ENCODE measurements around the gene EPB41L2.

DNA sequence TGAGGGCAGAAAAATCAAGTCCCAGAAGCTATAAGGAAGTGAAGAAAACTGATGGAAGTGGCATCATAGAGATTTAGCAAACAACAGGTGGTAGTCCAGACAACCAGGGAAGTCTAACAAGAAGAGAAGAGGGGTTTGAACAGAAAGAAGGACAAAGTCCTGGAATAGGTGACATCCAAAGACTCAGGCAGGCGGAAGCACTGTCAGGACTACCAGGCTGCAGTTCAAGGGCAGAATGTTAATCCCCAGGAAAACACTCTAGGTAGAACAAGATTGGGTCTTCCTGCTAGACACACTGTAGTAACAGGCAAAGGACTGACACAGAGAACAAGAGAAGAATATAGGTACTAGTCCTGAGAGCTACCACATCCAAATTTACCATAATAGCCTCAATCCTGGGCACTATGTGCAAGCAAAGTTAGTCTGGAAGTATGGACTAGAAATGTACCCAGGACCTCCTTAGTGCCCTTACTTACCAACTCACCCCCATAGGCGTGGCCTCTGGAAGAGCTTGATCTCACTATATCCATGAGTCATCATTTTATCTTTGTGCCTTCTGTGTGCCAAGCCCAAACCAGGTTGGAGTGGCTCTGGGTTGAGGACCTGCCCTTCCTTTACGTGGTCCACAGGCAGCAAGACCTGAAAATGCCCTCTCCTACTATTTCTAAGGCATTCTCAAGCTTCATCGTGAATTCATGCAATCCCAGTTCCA is 2.2 kb upstream of the EPB41L2 start:
- TF ChIP-seq EZH2phosphoT487 (IDR thresholded peaks at IDR 0.05; ENCODE audit: low read depth), result no peak
- TF ChIP-seq, protein P1, sequence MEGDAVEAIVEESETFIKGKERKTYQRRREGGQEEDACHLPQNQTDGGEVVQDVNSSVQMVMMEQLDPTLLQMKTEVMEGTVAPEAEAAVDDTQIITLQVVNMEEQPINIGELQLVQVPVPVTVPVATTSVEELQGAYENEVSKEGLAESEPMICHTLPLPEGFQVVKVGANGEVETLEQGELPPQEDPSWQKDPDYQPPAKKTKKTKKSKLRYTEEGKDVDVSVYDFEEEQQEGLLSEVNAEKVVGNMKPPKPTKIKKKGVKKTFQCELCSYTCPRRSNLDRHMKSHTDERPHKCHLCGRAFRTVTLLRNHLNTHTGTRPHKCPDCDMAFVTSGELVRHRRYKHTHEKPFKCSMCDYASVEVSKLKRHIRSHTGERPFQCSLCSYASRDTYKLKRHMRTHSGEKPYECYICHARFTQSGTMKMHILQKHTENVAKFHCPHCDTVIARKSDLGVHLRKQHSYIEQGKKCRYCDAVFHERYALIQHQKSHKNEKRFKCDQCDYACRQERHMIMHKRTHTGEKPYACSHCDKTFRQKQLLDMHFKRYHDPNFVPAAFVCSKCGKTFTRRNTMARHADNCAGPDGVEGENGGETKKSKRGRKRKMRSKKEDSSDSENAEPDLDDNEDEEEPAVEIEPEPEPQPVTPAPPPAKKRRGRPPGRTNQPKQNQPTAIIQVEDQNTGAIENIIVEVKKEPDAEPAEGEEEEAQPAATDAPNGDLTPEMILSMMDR (IDR thresholded peaks at IDR 0.05; ENCODE audit: low read depth, low read length), result no peak
